Activated CD4-positive, alpha-beta T cell treated with anti-CD3 and anti-CD28 coated beads, Interleukin-2, amount 10 ng/mL, durations not matched to agents 7 days and 5 days (primary cell): ENCODE measurements around the gene NAV2. TPM values are rescaled to one million over a fixed set of nuclear protein-coding genes. Genes with fewer than 3 reads are reported as not detected.

ENCODE experiments used
- CTCF ChIA-PET: fragments of 350-600 bp; sonication (Branson Sonifier 250); formaldehyde crosslinking; loops from one replicate; lab custom pipeline; 2021; ENCODE audit warnings: antibody characterized with exemption; lab: Charles Lee
- POLR2A ChIA-PET: fragments of 350-600 bp; sonication (Branson Sonifier 250); formaldehyde crosslinking; loops from one replicate; lab custom pipeline; 2021; ENCODE audit warnings: antibody characterized with exemption; lab: Charles Lee
- DNase-seq: peaks from one replicate; pipeline ENCODE4 v3.0.0-alpha.2; 2020
- H3K27ac Mint-ChIP-seq: one replicate; pipeline ENCODE4 v1.8.0; 2021; ENCODE audit warnings: mild to moderate bottlenecking, moderate library complexity, mixed read lengths
- H3K27me3 Mint-ChIP-seq: one replicate; pipeline ENCODE4 v1.8.0; 2021; ENCODE audit warnings: mixed read lengths
- H3K36me3 Mint-ChIP-seq: one replicate; pipeline ENCODE4 v1.8.0; 2021; ENCODE audit warnings: low read depth, mixed read lengths
- H3K4me1 Mint-ChIP-seq: one replicate; pipeline ENCODE4 v1.8.0; 2021; ENCODE audit warnings: mixed read lengths
- H3K4me3 Mint-ChIP-seq: one replicate; pipeline ENCODE4 v1.8.0; 2021; ENCODE audit warnings: mild to moderate bottlenecking, moderate library complexity, mixed read lengths
- H3K9me3 Mint-ChIP-seq: one replicate; pipeline ENCODE4 v1.8.0; 2021; ENCODE audit warnings: mixed read lengths
- total RNA-seq, 2 experiments: library from RNA; stranded (reverse); gene quantifications; one replicate each; pipeline ENCODE4 v1.2.3, GENCODE V29; 2021

Gene NAV2
- total RNA-seq, 2 experiments from 2014 or later, result 0.29 to 1.1 TPM

DNA sequence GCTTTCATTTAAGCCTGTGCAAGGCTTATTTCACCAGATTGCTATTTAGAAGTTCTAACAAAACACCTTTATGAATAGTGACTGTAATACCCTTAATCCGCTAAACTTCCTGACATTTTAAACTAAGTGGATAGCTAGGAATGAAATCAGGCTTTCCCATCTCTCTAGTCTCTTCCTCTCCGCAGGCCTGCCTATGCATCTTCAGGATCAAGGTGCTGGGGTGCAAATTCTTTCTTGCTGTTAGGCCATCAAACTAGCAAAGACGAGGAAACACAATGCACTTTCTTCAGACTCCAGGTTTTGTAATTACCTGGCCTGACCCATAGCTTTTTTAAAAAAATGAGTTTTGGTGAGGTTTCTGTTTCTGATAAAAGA, 298.2 kb downstream of the NAV2 start:
- Mint-ChIP-seq H3K4me3 (no peak overlapping the region), H3K4me1 (no peaks in the 10 kb centered on the region), H3K27me3 (peaks cover 10% of the 10 kb centered on the region), H3K36me3 (no peaks in the 10 kb centered on the region), H3K27ac (no peak overlapping the region), H3K9me3 (no peaks in the 10 kb centered on the region)
- no peak for DNase-seq
- POLR2A ChIA-PET, result no interaction called here
- CTCF ChIA-PET, result no interaction called here

GRCh38 chr11:20011307-20011951, 298.8 kb downstream of the NAV2 start:
- Mint-ChIP-seq H3K4me3 (no peak overlapping the region), H3K36me3 (no peaks in the 10 kb centered on the region), H3K27ac (no peak overlapping the region), H3K9me3 (no peaks in the 10 kb centered on the region), H3K27me3 (peaks cover 10% of the 10 kb centered on the region), H3K4me1 (no peaks in the 10 kb centered on the region)
- ChIA-PET POLR2A (no interaction called here), CTCF (no interaction called here)
- DNase-seq, result no peak

- Mint-ChIP-seq H3K27me3 (peaks cover 10% of the 10 kb centered on the region), H3K27ac (no peak overlapping the region), H3K4me3 (no peak overlapping the region), H3K4me1 (no peaks in the 10 kb centered on the region), H3K36me3 (no peaks in the 10 kb centered on the region), H3K9me3 (no peaks in the 10 kb centered on the region)
- CTCF ChIA-PET, result interaction anchor here (0.6 kb wide), 2 partner anchors 27 to 268 kb away, joined by 3 to 5 read pairs; no protein-coding TSS in a partner anchor
- POLR2A ChIA-PET, result no interaction called here
- no peak for DNase-seq
Observed at GRCh38 chr11:20013346-20014066, 300.9 kb downstream of the NAV2 start.

DNA sequence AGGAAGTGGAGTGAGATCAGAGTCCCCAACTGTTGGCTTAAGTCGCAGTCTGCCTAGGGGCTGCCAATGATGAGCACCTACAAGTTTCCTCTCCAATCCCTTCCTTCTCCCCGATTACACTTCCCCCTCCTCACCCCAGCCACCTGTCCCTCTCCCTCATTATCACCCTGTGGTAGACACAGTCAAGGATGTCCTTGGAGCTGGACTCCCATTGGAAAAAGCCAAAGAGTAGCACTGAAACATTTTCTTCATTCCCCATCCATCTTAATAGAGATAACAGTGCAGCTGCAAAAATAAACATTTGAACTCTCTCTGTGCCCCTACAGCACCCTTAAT, 301.4 kb downstream of the NAV2 start:
- POLR2A ChIA-PET, result no interaction called here
- Mint-ChIP-seq H3K27ac (no peak overlapping the region), H3K4me3 (no peak overlapping the region), H3K9me3 (no peaks in the 10 kb centered on the region), H3K4me1 (no peaks in the 10 kb centered on the region), H3K27me3 (peaks cover 10% of the 10 kb centered on the region), H3K36me3 (no peaks in the 10 kb centered on the region)
- CTCF ChIA-PET, result no interaction called here
- no peak for DNase-seq

- H3K27ac Mint-ChIP-seq, result no peak overlapping the region
- no peaks in the 10 kb centered on the region for H3K4me1 Mint-ChIP-seq
- ChIA-PET CTCF (no interaction called here), POLR2A (no interaction called here)
- no peaks in the 10 kb centered on the region for H3K9me3 Mint-ChIP-seq
- H3K27me3 Mint-ChIP-seq, result peaks cover 10% of the 10 kb centered on the region
- H3K36me3 Mint-ChIP-seq, result no peaks in the 10 kb centered on the region
- DNase-seq, result no peak
- no peak overlapping the region for H3K4me3 Mint-ChIP-seq
Observed at GRCh38 chr11:20015101-20015500, 302.5 kb downstream of the NAV2 start.

DNA sequence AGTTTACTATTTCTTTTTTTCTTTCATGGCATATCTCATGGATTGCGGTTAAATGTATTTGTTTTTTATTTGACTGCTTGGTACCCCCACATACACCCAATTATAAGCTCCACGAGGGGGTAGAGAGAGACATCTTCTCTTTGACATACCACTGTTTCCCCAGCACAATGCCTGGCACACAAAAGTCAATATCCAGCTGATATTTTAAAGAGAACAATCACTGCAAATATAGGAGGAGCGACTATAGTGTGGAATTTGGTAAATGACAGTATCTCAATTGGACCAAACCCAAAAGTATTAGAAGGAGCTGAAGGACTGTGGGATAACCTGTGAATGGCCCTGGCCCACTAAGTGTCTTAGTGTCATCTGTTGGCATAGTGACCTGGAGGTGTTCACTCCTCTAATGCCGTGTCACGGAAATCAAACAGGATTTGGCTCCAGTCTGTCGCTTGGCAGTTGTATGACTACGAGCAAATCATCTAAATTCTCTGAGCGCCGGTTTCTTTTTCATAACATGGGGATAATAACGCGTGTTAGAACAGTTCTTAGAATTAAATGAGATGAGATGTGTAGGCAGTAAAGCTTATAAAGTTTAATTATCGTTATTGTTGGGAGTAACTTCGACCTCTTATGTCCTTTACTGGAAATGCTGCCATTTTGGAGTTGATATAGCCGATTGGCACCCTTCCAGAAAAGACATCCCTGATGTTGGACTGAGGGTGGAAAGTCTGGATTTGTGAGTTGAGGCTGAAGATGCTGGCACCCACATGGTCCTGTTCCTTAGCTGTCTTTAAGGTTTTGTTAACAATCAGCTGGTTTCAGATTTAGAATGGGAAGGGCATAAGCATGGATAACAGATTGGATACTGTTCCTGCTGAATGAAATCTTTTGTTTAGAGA, 303.1 kb downstream of the NAV2 start:
- POLR2A ChIA-PET, result no interaction called here

GRCh38 chr11:20016526-20016925, 303.9 kb downstream of the NAV2 start:
- no peaks in the 10 kb centered on the region for H3K36me3 Mint-ChIP-seq
- POLR2A ChIA-PET, result no interaction called here
- CTCF ChIA-PET, result interaction anchor here (1.1 kb wide), 1 partner anchor 19 kb away, joined by 3 read pairs; no protein-coding TSS in a partner anchor
- H3K4me3 Mint-ChIP-seq, result no peak overlapping the region
- no peak for DNase-seq
- no peaks in the 10 kb centered on the region for H3K9me3 Mint-ChIP-seq
- H3K27ac Mint-ChIP-seq, result no peak overlapping the region
- peaks cover 10% of the 10 kb centered on the region for H3K27me3 Mint-ChIP-seq
- H3K4me1 Mint-ChIP-seq, result no peaks in the 10 kb centered on the region

More for the DNA sequence above, 303.1 kb downstream of the NAV2 start:
- Mint-ChIP-seq H3K4me1 (no peaks in the 10 kb centered on the region), H3K9me3 (no peaks in the 10 kb centered on the region), H3K27ac (no peak overlapping the region), H3K4me3 (no peak overlapping the region), H3K36me3 (no peaks in the 10 kb centered on the region), H3K27me3 (peaks cover 10% of the 10 kb centered on the region)
- CTCF ChIA-PET, result interaction anchor here (1.1 kb wide), 1 partner anchor 18 kb away, joined by 3 read pairs; no protein-coding TSS in a partner anchor
- DNase-seq, result no peak

DNA sequence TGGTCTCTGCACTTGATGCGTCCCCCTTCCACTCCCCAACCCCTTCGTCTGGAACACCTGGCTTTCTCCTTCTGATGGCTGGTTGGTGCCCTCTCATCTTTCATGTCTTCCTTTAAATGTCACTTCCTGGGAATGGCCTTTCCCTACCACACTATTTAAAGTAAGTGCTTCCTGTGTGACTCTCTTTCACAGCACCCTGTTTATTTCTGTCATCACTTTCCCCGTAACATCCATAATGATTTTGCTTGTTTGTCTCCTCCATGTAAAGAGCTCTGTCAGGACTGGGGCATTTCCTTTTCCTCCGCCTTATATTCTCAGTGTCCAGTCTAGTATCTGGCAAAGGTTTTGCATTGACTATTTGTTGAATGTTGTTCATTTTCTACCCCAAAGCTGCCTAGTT, 304.7 kb downstream of the NAV2 start:
- DNase-seq, result no peak
- H3K4me3 Mint-ChIP-seq, result no peak overlapping the region
- H3K27ac Mint-ChIP-seq, result no peak overlapping the region
- peaks cover 10% of the 10 kb centered on the region for H3K27me3 Mint-ChIP-seq
- POLR2A ChIA-PET, result no interaction called here
- H3K4me1 Mint-ChIP-seq, result no peaks in the 10 kb centered on the region
- H3K36me3 Mint-ChIP-seq, result no peaks in the 10 kb centered on the region
- no peaks in the 10 kb centered on the region for H3K9me3 Mint-ChIP-seq
- CTCF ChIA-PET, result no interaction called here

DNA sequence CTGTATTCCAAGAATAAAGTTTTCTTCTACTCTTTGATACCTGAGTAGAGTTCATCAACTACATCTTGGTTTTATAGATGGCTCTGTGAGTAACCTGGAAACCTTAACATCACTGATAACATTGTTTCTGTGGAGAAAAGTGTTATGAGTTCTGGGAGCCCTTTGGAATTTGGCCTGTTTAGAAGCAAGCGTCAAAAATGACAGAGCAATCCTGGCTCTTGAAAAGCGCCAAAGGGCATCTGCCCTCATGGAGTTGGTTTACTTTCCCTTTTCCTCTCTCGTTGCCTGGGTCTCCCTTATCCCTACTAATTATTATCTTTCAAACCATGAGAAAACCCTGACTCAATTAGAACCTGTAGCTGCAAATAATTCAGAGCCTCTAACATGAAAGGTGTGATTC, 307.6 kb downstream of the NAV2 start:
- Mint-ChIP-seq H3K9me3 (no peaks in the 10 kb centered on the region), H3K4me3 (no peak overlapping the region), H3K36me3 (no peaks in the 10 kb centered on the region), H3K4me1 (no peaks in the 10 kb centered on the region), H3K27me3 (peaks cover 3% of the 10 kb centered on the region), H3K27ac (no peak overlapping the region)
- DNase-seq, result no peak
- POLR2A ChIA-PET, result no interaction called here
- CTCF ChIA-PET, result no interaction called here

DNA sequence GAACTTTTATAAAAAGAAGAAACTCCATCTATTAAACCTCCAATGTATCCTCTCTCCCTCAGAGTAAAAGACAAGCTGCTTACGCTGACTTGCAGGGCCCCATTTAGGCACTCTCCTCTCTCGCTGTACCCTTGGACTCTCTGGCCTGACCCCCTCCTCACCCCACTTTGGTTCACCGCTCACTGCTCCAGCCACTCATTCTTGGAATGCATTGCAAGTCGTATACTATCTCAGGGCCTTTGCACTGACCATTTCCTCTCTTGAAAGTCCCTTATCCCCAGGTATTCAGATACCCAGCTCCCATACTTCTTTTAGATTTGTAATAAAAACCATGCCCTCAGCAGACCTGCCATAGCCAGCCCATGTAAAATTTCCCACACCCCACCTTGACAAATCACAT, 308.1 kb downstream of the NAV2 start:
- no peak for DNase-seq
- CTCF ChIA-PET, result no interaction called here
- no peaks in the 10 kb centered on the region for H3K27me3 Mint-ChIP-seq
- H3K9me3 Mint-ChIP-seq, result no peaks in the 10 kb centered on the region
- H3K4me1 Mint-ChIP-seq, result no peaks in the 10 kb centered on the region
- H3K36me3 Mint-ChIP-seq, result no peaks in the 10 kb centered on the region
- H3K4me3 Mint-ChIP-seq, result no peak overlapping the region
- POLR2A ChIA-PET, result no interaction called here
- no peak overlapping the region for H3K27ac Mint-ChIP-seq

GRCh38 chr11:20021212-20021611, 308.6 kb downstream of the NAV2 start:
- no peak overlapping the region for H3K4me3 Mint-ChIP-seq
- no peaks in the 10 kb centered on the region for H3K27me3 Mint-ChIP-seq
- H3K4me1 Mint-ChIP-seq, result no peaks in the 10 kb centered on the region
- no peaks in the 10 kb centered on the region for H3K9me3 Mint-ChIP-seq
- H3K27ac Mint-ChIP-seq, result no peak overlapping the region
- DNase-seq, result no peak
- ChIA-PET CTCF (no interaction called here), POLR2A (no interaction called here)
- H3K36me3 Mint-ChIP-seq, result no peaks in the 10 kb centered on the region

DNA sequence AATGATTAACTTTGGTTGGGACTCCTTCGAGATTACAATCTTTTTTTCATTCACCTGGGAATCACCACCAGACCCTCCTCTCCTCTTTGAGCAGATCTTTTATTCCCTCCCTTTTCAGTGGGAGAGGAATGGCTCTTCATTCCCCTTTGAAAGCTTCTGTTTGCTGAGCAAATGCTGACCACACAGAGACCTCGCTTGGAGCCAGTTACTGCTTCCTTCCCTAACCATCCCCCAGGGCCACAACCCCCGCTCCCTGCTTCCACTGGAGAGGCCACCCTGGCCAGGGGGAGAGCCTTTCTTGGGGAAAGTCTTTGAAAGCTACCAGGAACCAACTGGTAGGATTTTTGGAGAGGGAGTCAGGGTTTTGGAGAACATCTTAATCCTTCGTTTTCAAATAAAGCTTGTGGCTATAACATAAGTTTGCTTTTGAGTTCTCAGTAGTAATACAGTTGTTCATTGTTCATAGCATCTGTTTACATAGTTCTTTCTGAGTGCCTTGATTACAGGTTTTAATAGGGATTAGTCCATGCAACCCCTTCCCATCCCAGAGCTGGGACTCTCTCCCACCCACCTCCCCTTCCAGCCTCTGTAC, 309.2 kb downstream of the NAV2 start:
- POLR2A ChIA-PET, result no interaction called here
- Mint-ChIP-seq H3K9me3 (no peaks in the 10 kb centered on the region), H3K4me3 (no peak overlapping the region), H3K36me3 (no peaks in the 10 kb centered on the region), H3K27ac (no peak overlapping the region), H3K4me1 (no peaks in the 10 kb centered on the region), H3K27me3 (no peaks in the 10 kb centered on the region)
- no peak for DNase-seq
- CTCF ChIA-PET, result interaction anchor here (1.2 kb wide), 1 partner anchor 13 kb away, joined by 4 read pairs; no protein-coding TSS in a partner anchor
